GM23338 (cell line): ENCODE measurements around the gene DCPS. TPM values are rescaled to one million over a fixed set of nuclear protein-coding genes. Genes with fewer than 3 reads are reported as not detected.

Source experiments
- ATAC-seq: fragments of 200-7000 bp; cut with Tn5 transposase; 3 replicates; pipeline ENCODE4 v1.9.1; 2020
- DNase-seq: peaks from one replicate; pipeline ENCODE4 v3.0.0-alpha.2; 2015; ENCODE audit warnings: low spot score
- H2AFZ ChIP-seq: fragments of 200-600 bp; sonication (generic); 2 replicates; pipeline ENCODE4 v1.8.0; 2016; ENCODE audit warnings: antibody characterized with exemption, mild to moderate bottlenecking, moderate library complexity
- H3F3A ChIP-seq: fragments of 200-600 bp; sonication (generic); replicated peaks from 2 replicates; pipeline ENCODE4 v1.8.0; 2017; ENCODE audit warnings: antibody characterized with exemption, mixed run types, low read depth
- H3K27ac ChIP-seq: fragments of 200-600 bp; sonication (generic); 2 replicates; pipeline ENCODE4 v1.6.1; 2016; ENCODE audit warnings: low read depth
- H3K27me3 ChIP-seq: fragments of 200-600 bp; sonication (generic); 2 replicates; pipeline ENCODE4 v1.8.0; 2016; ENCODE audit warnings: mild to moderate bottlenecking, mixed run types, moderate library complexity; ENCODE audit not compliant: insufficient read depth
- H3K36me3 ChIP-seq: fragments of 200-600 bp; sonication (generic); 2 replicates; pipeline ENCODE4 v1.8.0; 2016; ENCODE audit warnings: mild to moderate bottlenecking; ENCODE audit not compliant: insufficient read depth
- H3K4me1 ChIP-seq: fragments of 200-600 bp; sonication (generic); 2 replicates; pipeline ENCODE4 v1.8.0; 2016; ENCODE audit warnings: mild to moderate bottlenecking, moderate library complexity; ENCODE audit not compliant: insufficient read depth
- H3K4me2 ChIP-seq: fragments of 200-600 bp; sonication (generic); 2 replicates; pipeline ENCODE4 v1.7.1; 2017; ENCODE audit warnings: mixed run types
- H3K4me3 ChIP-seq: fragments of 200-600 bp; sonication (generic); 2 replicates; pipeline ENCODE4 v1.6.1; 2016; ENCODE audit warnings: mixed run types
- H3K79me2 ChIP-seq: fragments of 200-600 bp; sonication (generic); replicated peaks from 2 replicates; pipeline ENCODE4 v1.8.0; 2017; ENCODE audit warnings: mild to moderate bottlenecking; ENCODE audit not compliant: insufficient read depth
- H3K9me2 ChIP-seq: fragments of 200-600 bp; sonication (generic); 2 replicates; pipeline ENCODE4 v1.8.0; 2017; ENCODE audit not compliant: insufficient read depth
- H4K20me1 ChIP-seq: fragments of 200-600 bp; sonication (generic); replicated peaks from 2 replicates; pipeline ENCODE4 v1.8.0; 2017; ENCODE audit warnings: mild to moderate bottlenecking; ENCODE audit not compliant: insufficient read depth
- H3K27ac Mint-ChIP-seq: 2 replicates; pipeline ENCODE4 v1.8.0; 2020; ENCODE audit warnings: inconsistent platforms, mild to moderate bottlenecking, moderate library complexity, mixed read lengths
- H3K27me3 Mint-ChIP-seq: 3 replicates; pipeline ENCODE4 v1.8.0; 2022; ENCODE audit warnings: low read depth, mild to moderate bottlenecking, moderate library complexity, mixed read lengths, inconsistent platforms; ENCODE audit not compliant: insufficient read depth, poor library complexity
- H3K36me3 Mint-ChIP-seq: 3 replicates; pipeline ENCODE4 v1.8.0; 2021; ENCODE audit warnings: low read depth, mild to moderate bottlenecking, inconsistent platforms, moderate library complexity, mixed read lengths
- H3K4me1 Mint-ChIP-seq: 3 replicates; pipeline ENCODE4 v1.8.0; 2020; ENCODE audit warnings: mild to moderate bottlenecking, inconsistent platforms, mixed read lengths
- H3K4me3 Mint-ChIP-seq: 3 replicates; pipeline ENCODE4 v1.8.0; 2021; ENCODE audit warnings: moderate library complexity, mild to moderate bottlenecking, inconsistent platforms, mixed read lengths
- H3K9me3 Mint-ChIP-seq: 3 replicates; pipeline ENCODE4 v1.8.0; 2020; ENCODE audit warnings: moderate library complexity, mild to moderate bottlenecking, inconsistent platforms, mixed read lengths
- CREB1 ChIP-seq: fragments of 250-450 bp; sonication (Bioruptor Pico); IDR thresholded peaks from 2 replicates; pipeline ENCODE4 v1.5.0; 2020; ENCODE audit warnings: low read depth, mild to moderate bottlenecking, moderate library complexity
- CTCF ChIP-seq, 2 experiments: fragments of 200-600 bp in 1 of 2; sonication (generic) in 1 of 2; conservative IDR thresholded peaks; 2 replicates each; pipeline versions ENCODE4 v1.5.1 to v1.6.1; 2016 to 2017; ENCODE audit warnings: antibody characterized with exemption in 2 of 2, low read depth in 2 of 2, mild to moderate bottlenecking in 2 of 2, moderate library complexity in 1 of 2
- ETS1 ChIP-seq: IDR thresholded peaks from 2 replicates; pipeline ENCODE4 v1.6.1; 2016; ENCODE audit warnings: antibody characterized with exemption
- NANOG ChIP-seq: IDR thresholded peaks from 2 replicates; pipeline ENCODE4 v1.6.1; 2016; ENCODE audit warnings: antibody characterized with exemption, borderline replicate concordance
- POLR2AphosphoS5 ChIP-seq: IDR thresholded peaks from 2 replicates; pipeline ENCODE4 v1.6.1; 2016; ENCODE audit warnings: antibody characterized with exemption, low read depth
- REST ChIP-seq: IDR thresholded peaks from one replicate; pipeline ENCODE4 v1.6.1; 2018; ENCODE audit warnings: antibody characterized with exemption; ENCODE audit not compliant: unreplicated experiment
- STAT1 ChIP-seq: IDR thresholded peaks from one replicate; pipeline ENCODE4 v1.6.1; 2016; ENCODE audit warnings: antibody characterized with exemption; ENCODE audit not compliant: unreplicated experiment
- ZNF114 ChIP-seq: fragments of 250-450 bp; sonication (Bioruptor Pico); IDR thresholded peaks from 2 replicates; pipeline ENCODE4 v1.5.0; 2020; ENCODE audit warnings: mild to moderate bottlenecking, moderate library complexity
- ZNF462 ChIP-seq: fragments of 250-450 bp; sonication (Bioruptor Pico); IDR thresholded peaks from 2 replicates; pipeline ENCODE4 v1.5.0; 2020; ENCODE audit warnings: mild to moderate bottlenecking, moderate library complexity
- polyA plus RNA-seq: library from polyadenylated mRNA; unstranded; fragments of >200 nt; fragmentation: Nextera tagmentation; extraction: Ambion mirVana; gene quantifications from 2 replicates; pipeline ENCODE4 v1.2.1, GENCODE V29; 2016
- total RNA-seq: library from RNA; depleted of rRNA; stranded (reverse); fragments of >200 nt; shearing (Covaris generic); gene quantifications from 2 replicates; pipeline ENCODE4 v1.2.3, GENCODE V29; 2014

Gene DCPS
- total and polyA plus RNA-seq, 2 experiments from 2014 or later: 26.8 to 46.4 TPM

GRCh38 chr11:126391970-126392632 is 88.2 kb downstream of the DCPS start:
- Histone ChIP-seq H2AFZ (no peak overlapping the region), H3F3A (no peaks in the 10 kb centered on the region), H3K27me3 (no peaks in the 10 kb centered on the region), H3K9me2 (no peaks in the 10 kb centered on the region), H3K27ac (no peak overlapping the region), H3K79me2 (peaks cover 27% of the 10 kb centered on the region), H3K4me1 (peaks cover 6% of the 10 kb centered on the region; the same call in 1 of the 2 replicates), H3K4me3 (no peak overlapping the region), H3K36me3 (no peaks in the 10 kb centered on the region), H4K20me1 (0 out of 2 replicates have a peak, but pooled peaks cover 5% of the 10 kb centered on the region), H3K4me2 (no peak overlapping the region)
- ATAC-seq: peak; percentile 92
- H3K4me3 Mint-ChIP-seq: no peak overlapping the region
- TF ChIP-seq CTCF (conservative IDR thresholded peaks at IDR 0.05; ENCODE audit: low read depth in 2 of 2) (peak; percentile 50 to 75), NANOG (no peak), REST (no peak), POLR2AphosphoS5 (no peak), ETS1 (no peak), CREB1 (CRISPR knock-in tag) (no peak), ZNF462 (CRISPR knock-in tag) (no peak), STAT1 (no peak), ZNF114 (CRISPR knock-in tag) (no peak)
- no peaks in the 10 kb centered on the region for H3K36me3 Mint-ChIP-seq
- peaks cover 7% of the 10 kb centered on the region for H3K27me3 Mint-ChIP-seq
- H3K4me1 Mint-ChIP-seq: peaks cover 23% of the 10 kb centered on the region
- no peak overlapping the region for H3K27ac Mint-ChIP-seq
- H3K9me3 Mint-ChIP-seq: no peaks in the 10 kb centered on the region
- DNase-seq: peak; percentile 75
